HepG2 (cell line): ENCODE measurements around the gene SLC16A3. TPM values are rescaled to one million over a fixed set of nuclear protein-coding genes. Genes with fewer than 3 reads are reported as not detected.

Source experiments
- AHDC1 ChIP-seq: sonication (generic); formaldehyde crosslinking; IDR thresholded peaks from 2 replicates; pipeline ENCODE4 v1.5.1; 2020; ENCODE audit warnings: mild to moderate bottlenecking, missing genetic modification reagents, borderline replicate concordance
- CHD4 ChIP-seq: fragments of 200-600 bp; sonication (generic); IDR thresholded peaks from 2 replicates; pipeline ENCODE4 v1.7.0; 2017; ENCODE audit warnings: mild to moderate bottlenecking, low read length, borderline replicate concordance
- DMTF1 ChIP-seq: sonication (generic); formaldehyde crosslinking; IDR thresholded peaks from 2 replicates; pipeline ENCODE4 v1.4.0; 2020; ENCODE audit warnings: mild to moderate bottlenecking, missing genetic modification reagents
- GFI1 ChIP-seq: sonication (generic); formaldehyde crosslinking; IDR thresholded peaks from 2 replicates; pipeline ENCODE4 v1.5.0; 2020; ENCODE audit warnings: missing genetic modification reagents, mild to moderate bottlenecking, borderline replicate concordance
- JDP2 ChIP-seq: sonication (generic); formaldehyde crosslinking; IDR thresholded peaks from 2 replicates; pipeline ENCODE4 v1.8.1; 2022; ENCODE audit warnings: missing genetic modification reagents, borderline replicate concordance
- MED8 ChIP-seq: sonication (generic); formaldehyde crosslinking; IDR thresholded peaks from 2 replicates; pipeline ENCODE4 v1.8.1; 2023; ENCODE audit warnings: mild to moderate bottlenecking, missing genetic modification reagents; ENCODE audit not compliant: insufficient replicate concordance
- PRDM10 ChIP-seq: sonication (generic); formaldehyde crosslinking; IDR thresholded peaks from 2 replicates; pipeline ENCODE4 v1.4.0; 2020; ENCODE audit warnings: low read depth, missing genetic modification reagents
- RAD21 ChIP-seq: fragments of 450-650 bp; formaldehyde crosslinking; IDR thresholded peaks from 2 replicates; pipeline ENCODE4 v1.5.0; 2020; ENCODE audit warnings: mild to moderate bottlenecking
- RARG ChIP-seq: sonication (generic); formaldehyde crosslinking; IDR thresholded peaks from 2 replicates; pipeline ENCODE4 v1.4.0; 2020; ENCODE audit warnings: low read depth, mild to moderate bottlenecking, missing genetic modification reagents
- RFX1 ChIP-seq: fragments of 450-650 bp; IDR thresholded peaks from 2 replicates; pipeline ENCODE4 v1.6.1; 2017
- SNRNP70 ChIP-seq: fragments of 200-400 bp; formaldehyde crosslinking; IDR thresholded peaks from 2 replicates; pipeline ENCODE4 v1.6.1; 2017; ENCODE audit warnings: mild to moderate bottlenecking, low read depth, low read length, moderate library complexity
- SRSF1 ChIP-seq: fragments of 200-400 bp; formaldehyde crosslinking; optimal IDR thresholded peaks from 2 replicates; pipeline ENCODE3; 2017; ENCODE audit warnings: mild to moderate bottlenecking, low read depth, low read length, moderate library complexity
- ZBTB3 ChIP-seq: sonication (generic); formaldehyde crosslinking; IDR thresholded peaks from 2 replicates; pipeline ENCODE4 v1.4.0; 2020; ENCODE audit warnings: low read depth, mild to moderate bottlenecking, moderate library complexity, missing genetic modification reagents, borderline replicate concordance
- ZNF7 ChIP-seq: IDR thresholded peaks from 2 replicates; pipeline ENCODE4 v1.6.1; 2016; ENCODE audit warnings: missing biosample characterization, missing genetic modification reagents
- polyA plus RNA-seq, 8 experiments: library from polyadenylated mRNA; depleted of rRNA in 3 of 8; stranded (reverse) in 7 of 8; unstranded in 1 of 8; fragments of >200 nt; fragmentation: Illumina TruSeq in 4 of 8; extraction: Trizol in 4 of 8; gene quantifications; 2 replicates each; pipeline versions ENCODE4 v1.2.1 to v1.2.3, GENCODE V29; 2011 to 2016; ENCODE audit warnings: low read depth in 4 of 8, missing spikeins in 1 of 8, mixed read lengths in 1 of 8; ENCODE audit not compliant: insufficient read depth in 1 of 8
- total RNA-seq, 5 experiments: library from RNA; depleted of rRNA; stranded (reverse); fragments of >200 nt; fragmentation: Illumina TruSeq; extraction: Trizol; gene quantifications; 2 replicates each; pipeline ENCODE4 v1.2.3, GENCODE V29; 2016; ENCODE audit warnings: low read depth in 1 of 5

The SLC16A3 gene
- total and polyA plus RNA-seq, 2 of the 13 experiments (the other 11 are each of a cell fraction or from before 2014, with no cell fraction given): 242 to 349 TPM

- TF ChIP-seq GFI1 (peak; percentile 77; the same call in 1 of the 2 replicates), AHDC1 (CRISPR knock-in tag) (peak; percentile 62; the same call in 1 of the 2 replicates), RAD21 (CRISPR knock-in tag) (peak; percentile 46; the same call in 1 of the 2 replicates), ZBTB3 (peak; percentile 51; the same call in 1 of the 2 replicates), SNRNP70 (no peak), SRSF1 (no peak), ZNF7 (no peak), CHD4 (no peak), RFX1 (no peak), PRDM10 (no peak; the same call in 1 of the 2 replicates), JDP2 (CRISPR knock-in tag) (peak; percentile 96), DMTF1 (CRISPR knock-in tag) (0 out of 2 replicates have a peak, but pooled peaks have one; percentile 8), RARG (peak; percentile 95; the same call in 1 of the 2 replicates), MED8 (CRISPR knock-in tag) (peak; percentile 91)
Observed at GRCh38 chr17:82230609-82231311, 1.9 kb downstream of the SLC16A3 start (continued).
